Mesenchymal stem cell (in vitro differentiated cells and primary cell): ENCODE data around the gene CORO1C.

ENCODE experiments used
- DNase-seq: peaks from one replicate; pipeline ENCODE4 v3.0.0-alpha.2; 2013
- H2AFZ ChIP-seq: one replicate; pipeline ENCODE4 v1.6.1; 2013; ENCODE audit warnings: low read depth, mild to moderate bottlenecking, control low read depth, inconsistent platforms, low read length, moderate library complexity
- H2AK5ac ChIP-seq: 2 replicates; pipeline ENCODE4 v1.6.1; 2013; ENCODE audit warnings: low read length, moderate library complexity, mild to moderate bottlenecking, inconsistent platforms; ENCODE audit not compliant: severe bottlenecking
- H2BK120ac ChIP-seq: one replicate; pipeline ENCODE4 v1.6.1; 2013; ENCODE audit warnings: low read depth, mild to moderate bottlenecking, inconsistent platforms, low read length, moderate library complexity
- H2BK12ac ChIP-seq, 2 experiments: one replicate each; pipeline ENCODE4 v1.6.1; 2013; ENCODE audit warnings: inconsistent platforms in 2 of 2, low read length in 2 of 2, mild to moderate bottlenecking in 2 of 2, moderate library complexity in 2 of 2, control low read depth in 1 of 2
- H2BK15ac ChIP-seq: one replicate; pipeline ENCODE4 v1.6.1; 2013; ENCODE audit warnings: mild to moderate bottlenecking, low read depth, inconsistent platforms; ENCODE audit not compliant: poor library complexity, severe bottlenecking
- H2BK5ac ChIP-seq: 2 replicates; pipeline ENCODE4 v1.6.1; 2013; ENCODE audit warnings: low read depth, mild to moderate bottlenecking, low read length, control low read depth, inconsistent platforms; ENCODE audit not compliant: poor library complexity, severe bottlenecking
- H3K14ac ChIP-seq, 2 experiments: one replicate each; pipeline ENCODE4 v1.6.1; 2013; ENCODE audit warnings: inconsistent platforms in 2 of 2, low read length in 2 of 2, control low read depth in 1 of 2, mild to moderate bottlenecking in 1 of 2, moderate library complexity in 1 of 2
- H3K18ac ChIP-seq, 2 experiments: one replicate each; pipeline ENCODE4 v1.6.1; 2013; ENCODE audit warnings: inconsistent platforms in 2 of 2, low read length in 2 of 2, control low read depth in 1 of 2, low read depth in 1 of 2, mild to moderate bottlenecking in 1 of 2
- H3K23ac ChIP-seq, 2 experiments: one replicate each; pipeline ENCODE4 v1.6.1; 2013; ENCODE audit warnings: inconsistent platforms in 2 of 2, low read length in 2 of 2, mild to moderate bottlenecking in 2 of 2, moderate library complexity in 2 of 2, control low read depth in 1 of 2
- H3K27ac ChIP-seq: 2 replicates; pipeline ENCODE4 v1.5.1; 2013; ENCODE audit warnings: mild to moderate bottlenecking, moderate library complexity, low read length, control low read depth, inconsistent platforms; ENCODE audit not compliant: poor library complexity, severe bottlenecking
- H3K27me3 ChIP-seq, 2 experiments: 2 replicates each; pipeline versions ENCODE4 v1.6.1 to v1.7.0; 2013; ENCODE audit warnings: low read length in 2 of 2, mild to moderate bottlenecking in 2 of 2, moderate library complexity in 2 of 2, control low read depth in 1 of 2, inconsistent platforms in 1 of 2; ENCODE audit not compliant: control insufficient read depth in 1 of 2, insufficient read depth in 1 of 2
- H3K36me3 ChIP-seq, 2 experiments: 2 replicates each; pipeline versions ENCODE4 v1.6.1 to v1.7.0; 2013; ENCODE audit warnings: low read length in 2 of 2, control low read depth in 1 of 2, inconsistent platforms in 1 of 2, low read depth in 1 of 2, mild to moderate bottlenecking in 1 of 2; ENCODE audit not compliant: insufficient read depth in 2 of 2, control insufficient read depth in 1 of 2
- H3K4ac ChIP-seq, 2 experiments: one replicate each; pipeline ENCODE4 v1.6.1; 2013; ENCODE audit warnings: inconsistent platforms in 2 of 2, low read length in 2 of 2, mild to moderate bottlenecking in 2 of 2, moderate library complexity in 2 of 2, control low read depth in 1 of 2, low read depth in 1 of 2
- H3K4me1 ChIP-seq: 2 replicates; pipeline ENCODE4 v1.6.1; 2013; ENCODE audit warnings: low read depth, low read length, control low read depth; ENCODE audit not compliant: control insufficient read depth, insufficient read depth
- H3K4me2 ChIP-seq: 2 replicates; pipeline ENCODE4 v1.6.1; 2013; ENCODE audit warnings: low read length, mild to moderate bottlenecking, inconsistent platforms; ENCODE audit not compliant: poor library complexity, severe bottlenecking
- H3K4me3 ChIP-seq, 2 experiments: 2 replicates each; pipeline versions ENCODE4 v1.5.1 to v1.7.0; 2013; ENCODE audit warnings: low read length in 2 of 2, mild to moderate bottlenecking in 2 of 2, control low read depth in 1 of 2, low read depth in 1 of 2; ENCODE audit not compliant: insufficient read depth in 1 of 2
- H3K79me1 ChIP-seq: replicated peaks from 2 replicates; pipeline ENCODE4 v1.6.1; 2013; ENCODE audit warnings: mild to moderate bottlenecking, control low read depth, low read length, inconsistent platforms; ENCODE audit not compliant: poor library complexity, severe bottlenecking
- H3K9ac ChIP-seq: 2 replicates; pipeline ENCODE4 v1.7.0; 2013; ENCODE audit warnings: mild to moderate bottlenecking, low read length, moderate library complexity
- H3K9me3 ChIP-seq: 2 replicates; pipeline ENCODE4 v1.7.0; 2013; ENCODE audit warnings: mild to moderate bottlenecking, low read length; ENCODE audit not compliant: control insufficient read depth
- H4K8ac ChIP-seq: one replicate; pipeline ENCODE4 v1.6.1; 2013; ENCODE audit warnings: inconsistent platforms, mild to moderate bottlenecking, low read length, moderate library complexity
- H4K91ac ChIP-seq: one replicate; pipeline ENCODE4 v1.6.1; 2013; ENCODE audit warnings: mild to moderate bottlenecking, low read length, inconsistent platforms
- WGBS: methylation state at CpG from one replicate; pipeline ENCODE4 v1.1.7; 2013; ENCODE audit warnings: mixed read lengths; 5-methylcytosine and 5-hydroxymethylcytosine counted together

CORO1C gene

DNA sequence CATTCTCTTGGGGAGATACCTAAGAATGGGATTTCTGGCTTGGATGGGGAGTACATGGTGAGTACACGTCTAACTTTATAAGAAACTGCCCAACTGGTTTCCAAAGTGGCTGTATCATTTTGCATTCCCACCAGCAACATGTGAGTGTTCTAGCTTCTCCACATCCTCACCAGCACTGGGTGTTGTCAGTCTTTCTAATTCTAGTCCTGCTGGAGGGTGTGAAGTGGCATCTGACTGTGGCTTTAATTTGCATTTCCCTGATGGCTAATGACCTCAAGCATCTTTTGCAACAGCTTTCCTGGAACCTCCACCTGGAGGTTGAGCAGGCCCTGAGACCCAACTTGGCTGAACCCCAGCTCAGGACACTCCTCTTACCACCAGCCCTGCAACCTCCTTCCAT is 115.4 kb downstream of the CORO1C start:
- H3K4me1 ChIP-seq = peaks cover 34% of the 10 kb centered on the region
- H2BK12ac ChIP-seq = peak overlapping the region in 1 of 2 experiments; percentile 70
- H3K9me3 ChIP-seq = peaks cover 6% of the 10 kb centered on the region
- no peaks in the 10 kb centered on the region for H3K27me3 ChIP-seq
- no peak for DNase-seq
- H3K4me3 ChIP-seq = no peak overlapping the region
- no peaks in the 10 kb centered on the region for H3K36me3 ChIP-seq
- no peaks in the 10 kb centered on the region for H3K79me1 ChIP-seq
- H2AK5ac ChIP-seq = peak overlapping the region; percentile 99
- no peak overlapping the region for H2AFZ ChIP-seq
- no peak overlapping the region for H3K4ac ChIP-seq
- no peak overlapping the region for H3K9ac ChIP-seq
- H3K18ac ChIP-seq = no peak overlapping the region
- H3K4me2 ChIP-seq = no peak overlapping the region
- H2BK120ac ChIP-seq = no peak overlapping the region
- no peak overlapping the region for H4K91ac ChIP-seq
- no peak overlapping the region for H3K23ac ChIP-seq
- no peak overlapping the region for H4K8ac ChIP-seq
- H3K27ac ChIP-seq = no peak overlapping the region
- 100% methylated on average over 1 of the region's 1 CpG for WGBS
- H3K14ac ChIP-seq = no peak overlapping the region
- H2BK15ac ChIP-seq = no peak overlapping the region
- no peak overlapping the region for H2BK5ac ChIP-seq

DNA sequence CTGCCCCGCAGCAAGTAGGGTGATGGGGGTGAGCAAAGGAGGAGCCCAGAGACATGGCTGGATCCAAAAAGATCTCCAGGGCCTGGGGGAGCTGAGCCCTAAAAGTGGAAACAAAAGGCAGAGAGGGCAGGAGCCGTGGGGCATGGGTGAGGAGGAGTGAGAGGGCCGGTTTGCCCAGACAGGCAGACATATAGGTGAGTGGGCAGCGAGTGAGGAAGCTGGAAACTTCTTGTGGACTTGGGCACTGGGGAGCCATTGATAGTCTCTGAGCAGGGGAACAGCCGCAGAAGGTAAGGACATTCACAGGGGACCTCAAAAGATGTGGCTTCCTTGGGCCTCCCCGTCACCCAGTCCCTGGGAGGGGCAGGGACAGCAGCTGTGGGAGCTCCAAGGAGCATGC is 116.7 kb downstream of the CORO1C start:
- Histone ChIP-seq H3K9me3 (peaks cover 6% of the 10 kb centered on the region), H3K27ac (no peak overlapping the region), H3K14ac (peak overlapping the region in 1 of 2 experiments; percentile 27), H2BK12ac (peak overlapping the region in 1 of 2 experiments; percentile 83), H3K4me1 (peaks cover 37% of the 10 kb centered on the region), H3K4me2 (no peak overlapping the region), H2AK5ac (peak overlapping the region; percentile 90), H2AFZ (no peak overlapping the region), H3K4ac (peak overlapping the region in 1 of 2 experiments; percentile 52), H4K91ac (no peak overlapping the region), H3K36me3 (no peaks in the 10 kb centered on the region), H2BK15ac (peak overlapping the region; percentile 15), H3K23ac (no peak overlapping the region), H3K27me3 (no peaks in the 10 kb centered on the region), H3K79me1 (no peaks in the 10 kb centered on the region), H4K8ac (no peak overlapping the region), H2BK120ac (no peak overlapping the region), H2BK5ac (no peak overlapping the region), H3K9ac (no peak overlapping the region), H3K4me3 (no peak overlapping the region), H3K18ac (peak overlapping the region in 1 of 2 experiments; percentile 60)
- 96% methylated on average over 6 of the region's 6 CpGs for WGBS
- DNase-seq = no peak

DNA sequence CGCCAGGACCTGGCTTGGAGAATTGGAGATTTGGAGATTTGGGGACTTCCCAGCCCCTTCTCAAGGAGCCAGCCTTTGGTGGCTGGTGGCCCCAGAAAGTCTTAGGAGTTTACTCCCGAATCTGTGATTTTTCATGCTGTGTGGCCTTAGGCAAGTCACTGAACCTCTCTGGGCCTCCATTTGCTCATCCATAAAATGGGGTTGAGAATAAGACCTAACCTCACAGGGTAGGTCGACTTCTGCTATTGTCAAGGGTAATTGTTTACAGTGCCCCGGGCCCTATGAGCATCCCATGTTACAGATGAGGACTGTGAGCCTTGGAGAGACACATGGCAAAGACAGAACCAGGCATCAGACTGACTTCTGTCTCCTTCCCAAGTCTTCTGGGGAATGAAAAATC is 117.3 kb downstream of the CORO1C start:
- H3K23ac ChIP-seq = no peak overlapping the region
- H3K4me2 ChIP-seq = no peak overlapping the region
- H3K36me3 ChIP-seq = no peaks in the 10 kb centered on the region
- peaks cover 6% of the 10 kb centered on the region for H3K9me3 ChIP-seq
- peak overlapping the region; percentile 23 for H4K91ac ChIP-seq
- no peak overlapping the region for H3K4me3 ChIP-seq
- H3K4me1 ChIP-seq = peaks cover 41% of the 10 kb centered on the region
- H3K14ac ChIP-seq = no peak overlapping the region
- H2BK120ac ChIP-seq = no peak overlapping the region
- no peaks in the 10 kb centered on the region for H3K27me3 ChIP-seq
- no peaks in the 10 kb centered on the region for H3K79me1 ChIP-seq
- H2AFZ ChIP-seq = no peak overlapping the region
- H2BK5ac ChIP-seq = peak overlapping the region; percentile 20
- DNase-seq = no peak
- peak overlapping the region in 1 of 2 experiments; percentile 84 for H3K18ac ChIP-seq
- no peak overlapping the region for H3K27ac ChIP-seq
- peak overlapping the region; percentile 90 for H2AK5ac ChIP-seq
- H3K9ac ChIP-seq = peak overlapping the region; percentile 11
- peak overlapping the region; percentile 57 to 78 for H3K4ac ChIP-seq
- WGBS = 86% methylated on average over 4 of the region's 4 CpGs
- no peak overlapping the region for H4K8ac ChIP-seq
- H2BK15ac ChIP-seq = peak overlapping the region; percentile 74
- peak overlapping the region; percentile 11 to 83 for H2BK12ac ChIP-seq

DNA sequence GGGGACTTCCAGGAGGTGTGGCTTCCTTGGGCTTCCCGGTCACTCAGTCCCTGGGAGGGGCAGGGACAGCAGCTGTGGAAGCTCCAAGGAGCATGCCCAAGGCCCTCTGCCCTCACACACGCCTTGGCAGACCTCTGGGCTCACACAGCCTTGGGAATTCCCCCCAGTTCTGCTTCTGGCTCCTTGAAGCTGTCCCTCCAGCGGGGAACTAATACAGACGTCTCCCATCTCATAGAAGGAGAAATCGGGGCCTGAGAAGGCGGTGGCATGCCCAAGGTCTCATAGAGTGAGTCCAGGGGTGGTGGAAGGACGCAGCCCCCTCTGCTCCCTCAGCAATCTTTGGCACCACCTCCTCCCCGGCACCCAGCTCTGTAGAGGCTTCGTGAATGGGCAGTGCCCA is 117.8 kb downstream of the CORO1C start:
- Histone ChIP-seq H3K4me1 (peaks cover 39% of the 10 kb centered on the region), H2BK12ac (peak overlapping the region; percentile 78 to 82), H3K4ac (peak overlapping the region; percentile 57 to 78), H4K8ac (peak overlapping the region; percentile 50), H2AFZ (no peak overlapping the region), H2BK120ac (no peak overlapping the region), H3K9ac (peak overlapping the region; percentile 11), H3K36me3 (no peaks in the 10 kb centered on the region), H4K91ac (peak overlapping the region; percentile 23), H3K27ac (no peak overlapping the region), H3K9me3 (peaks cover 6% of the 10 kb centered on the region), H3K14ac (no peak overlapping the region), H3K79me1 (no peaks in the 10 kb centered on the region), H3K23ac (no peak overlapping the region), H2AK5ac (peak overlapping the region; percentile 90), H3K4me2 (no peak overlapping the region), H3K27me3 (no peaks in the 10 kb centered on the region), H2BK15ac (peak overlapping the region; percentile 74), H3K18ac (peak overlapping the region; percentile 17 to 84), H3K4me3 (no peak overlapping the region), H2BK5ac (peak overlapping the region; percentile 20)
- 78% methylated on average over 9 of the region's 9 CpGs for WGBS
- DNase-seq = peak; percentile 73
